DMS153 (cell line): ENCODE results near the gene PAPPA2.
A peak's percentile ranks its signal among the peaks of the same experiment; 100 is the strongest.
"Not testable (repeated sequence)": the region's sequence is repeated elsewhere in the genome, so short reads cannot be mapped to it uniquely, and the experiment has no call there.

Experiments used
- DNase-seq: peaks from one replicate; lab custom pipeline; 2025; lab: John Stamatoyannopoulos, UW

PAPPA2 gene

DNA sequence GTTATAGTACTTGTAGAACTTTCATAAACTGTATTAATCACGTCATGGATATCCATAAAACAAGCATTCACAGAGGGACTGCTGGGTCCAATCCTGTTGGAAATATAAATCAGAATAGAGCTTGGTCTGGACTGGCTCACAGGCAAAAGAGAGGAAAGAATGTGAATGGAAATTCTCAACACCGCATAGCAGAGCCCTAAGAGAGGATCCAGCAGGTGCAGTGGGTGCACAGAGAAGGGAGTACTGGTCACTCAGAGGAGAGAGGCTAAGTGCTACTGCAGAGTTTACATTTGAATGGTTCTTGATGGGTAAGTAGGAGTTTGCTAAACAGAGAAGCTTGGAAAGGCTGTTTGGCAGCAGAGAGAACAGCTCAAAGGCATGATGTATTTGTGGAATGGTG is 231.7 kb downstream of the PAPPA2 start:
- no peak for DNase-seq

DNA sequence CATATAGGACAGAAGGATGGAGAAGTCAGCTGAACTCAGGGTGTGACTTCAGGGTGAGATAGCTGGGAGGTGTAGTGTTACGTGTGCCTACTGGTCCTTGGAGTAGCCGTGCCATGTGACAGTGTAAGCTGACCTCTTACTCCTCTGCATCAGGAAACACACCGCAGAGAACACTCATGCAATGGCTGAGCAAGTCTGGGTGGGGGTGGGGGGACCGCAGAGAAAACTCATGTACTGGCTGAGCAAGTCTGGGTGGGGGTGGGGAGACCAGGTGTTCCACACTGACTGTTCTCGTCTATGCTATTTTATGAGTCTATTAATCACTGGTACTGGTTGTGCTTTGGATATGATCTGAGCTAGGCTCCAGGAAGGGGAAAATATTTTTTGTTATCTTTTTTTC is 233.1 kb downstream of the PAPPA2 start:
- DNase-seq, result peak; percentile 99

DNA sequence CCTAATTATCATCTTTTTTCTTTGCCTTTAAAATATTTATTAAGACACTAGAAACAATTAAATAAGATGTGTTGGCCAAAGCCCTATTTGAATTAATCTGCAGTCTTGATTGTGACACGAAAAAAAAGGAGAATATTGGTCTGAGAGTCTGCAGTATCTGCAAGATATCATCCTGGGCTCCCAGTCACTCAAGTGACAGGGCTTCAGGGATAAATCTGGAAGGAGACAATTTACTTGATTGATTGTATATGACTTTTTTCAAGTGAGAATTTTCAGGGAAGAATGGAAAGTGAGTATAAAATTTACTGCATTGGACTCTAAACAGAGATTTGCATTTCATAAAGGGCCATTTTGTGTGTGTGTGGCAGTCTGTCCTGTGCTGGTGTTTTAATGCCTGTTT is 233.7 kb downstream of the PAPPA2 start:
- DNase-seq, result no peak

DNA sequence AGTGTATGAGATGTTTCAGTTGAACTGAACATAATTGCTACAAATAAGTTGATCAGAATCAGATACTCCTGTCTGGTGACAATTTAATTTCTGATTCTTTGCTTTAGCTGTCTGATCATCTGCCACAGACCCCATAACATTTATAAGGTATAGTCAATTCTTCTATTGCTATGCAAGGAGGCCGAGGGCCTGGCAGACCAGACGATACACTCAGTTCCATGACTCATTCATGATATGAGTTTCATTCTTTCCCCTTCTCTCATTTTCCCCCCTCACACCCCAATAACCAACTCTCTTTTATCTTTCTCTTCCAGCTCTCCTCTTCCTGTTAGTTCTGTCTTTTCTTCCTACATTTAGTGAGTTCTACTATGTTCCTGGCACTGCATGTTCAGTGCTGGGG is 236.8 kb downstream of the PAPPA2 start:
- no peak for DNase-seq

DNA sequence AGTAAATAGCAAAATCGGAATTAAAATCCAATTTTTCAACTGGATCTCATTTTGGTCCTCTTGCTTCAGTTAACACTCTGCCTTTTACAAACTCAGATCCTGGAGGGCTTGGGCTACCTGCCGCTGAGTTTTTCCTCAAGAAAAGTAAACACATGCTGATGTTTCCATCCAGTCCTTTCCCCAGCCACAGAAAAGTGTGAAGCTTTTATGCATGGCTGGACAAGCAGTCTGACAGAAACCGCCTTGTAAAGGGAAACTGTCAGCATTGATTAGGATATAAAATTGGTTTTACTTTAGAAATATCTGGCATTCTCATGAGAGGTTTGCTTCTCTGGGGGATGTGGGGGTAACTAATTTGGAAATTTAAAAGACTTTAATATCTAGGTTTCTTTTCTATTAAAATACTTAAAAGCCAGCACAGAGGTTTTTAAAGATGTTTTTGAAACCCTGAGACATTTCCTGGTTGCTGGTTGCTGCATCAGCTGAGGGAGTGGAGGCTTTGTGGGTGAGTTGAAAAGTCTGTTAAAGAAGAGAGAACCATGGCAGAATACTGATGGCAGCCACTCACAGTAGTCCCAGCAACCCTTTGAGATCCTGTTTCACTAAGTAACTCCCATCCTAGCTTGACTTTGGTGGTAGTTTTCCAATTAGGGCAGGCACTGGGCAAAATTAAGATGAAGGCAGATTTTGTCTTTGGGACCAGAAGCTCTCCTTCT is 238.3 kb downstream of the PAPPA2 start:
- no peak for DNase-seq

DNA sequence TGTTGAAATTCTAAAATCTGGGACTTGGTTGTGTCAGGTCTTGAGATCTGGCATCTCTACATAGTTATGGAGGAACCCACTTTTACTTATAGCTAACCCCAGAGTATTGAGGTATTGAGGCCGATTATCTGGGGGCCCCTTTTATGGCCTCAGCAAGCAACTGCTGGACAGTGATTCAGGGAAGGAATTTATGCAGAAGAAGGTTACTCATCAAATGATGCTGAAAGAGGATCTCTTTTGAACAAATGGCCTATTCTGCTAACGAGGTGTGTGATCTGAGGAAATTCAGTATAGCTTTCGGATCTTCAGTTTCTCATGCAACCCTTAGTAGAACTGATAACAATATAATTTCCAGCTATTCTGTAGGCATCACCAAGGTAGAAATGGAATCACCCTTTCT is 239.9 kb downstream of the PAPPA2 start:
- no peak for DNase-seq

DNA sequence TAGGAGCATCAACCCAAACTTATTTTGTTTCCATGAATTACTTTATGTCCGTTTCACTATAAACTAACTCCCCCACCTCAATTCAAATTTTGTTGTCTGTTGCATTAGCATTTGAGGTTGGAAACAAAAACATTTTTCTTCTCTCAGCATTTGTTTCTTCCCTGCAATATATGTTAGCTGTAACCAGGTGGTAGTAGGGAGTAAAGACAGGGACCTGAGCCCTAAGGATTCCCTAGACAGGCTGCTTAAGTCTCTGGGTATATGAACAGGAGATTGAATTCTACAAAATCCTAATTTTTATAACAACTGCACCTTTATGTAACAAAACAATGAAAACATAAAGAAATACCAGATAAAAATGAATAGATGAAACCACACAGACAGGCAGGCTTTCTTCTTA is 242.6 kb downstream of the PAPPA2 start:
- DNase-seq, result no peak

DNA sequence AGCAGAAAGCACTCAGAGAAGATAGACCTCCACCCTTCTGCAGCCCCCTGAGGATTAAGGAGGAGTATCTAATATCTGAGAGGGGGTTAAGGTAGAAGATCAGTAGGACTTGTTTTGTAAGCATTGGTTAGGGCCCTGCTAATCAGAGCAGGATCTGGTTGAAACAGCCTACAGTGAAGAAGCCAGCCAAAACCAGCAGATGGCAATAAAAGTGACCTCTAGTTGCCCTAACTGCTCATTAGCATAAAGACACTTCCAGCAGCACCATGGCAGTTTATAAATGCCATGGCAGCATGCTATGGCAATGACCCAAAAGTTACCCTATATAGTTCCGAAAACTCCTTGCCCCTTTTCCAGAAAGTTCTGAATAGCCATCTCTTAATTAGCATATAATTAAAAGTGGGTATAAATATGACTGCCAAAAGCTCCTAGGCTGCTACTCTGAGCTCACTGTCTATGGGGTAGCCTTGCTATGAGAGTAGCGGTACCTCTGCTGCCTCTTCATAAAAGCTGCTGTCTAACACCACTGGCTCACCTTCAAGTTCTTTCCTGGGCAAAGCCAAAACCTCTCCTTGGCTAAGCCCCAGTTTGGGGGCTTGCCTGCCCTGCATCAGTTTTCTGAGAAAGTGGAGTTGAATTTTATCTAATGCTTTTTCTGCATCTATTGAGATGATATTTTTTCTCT is 254.2 kb downstream of the PAPPA2 start:
- peak; percentile 26 for DNase-seq

DNA sequence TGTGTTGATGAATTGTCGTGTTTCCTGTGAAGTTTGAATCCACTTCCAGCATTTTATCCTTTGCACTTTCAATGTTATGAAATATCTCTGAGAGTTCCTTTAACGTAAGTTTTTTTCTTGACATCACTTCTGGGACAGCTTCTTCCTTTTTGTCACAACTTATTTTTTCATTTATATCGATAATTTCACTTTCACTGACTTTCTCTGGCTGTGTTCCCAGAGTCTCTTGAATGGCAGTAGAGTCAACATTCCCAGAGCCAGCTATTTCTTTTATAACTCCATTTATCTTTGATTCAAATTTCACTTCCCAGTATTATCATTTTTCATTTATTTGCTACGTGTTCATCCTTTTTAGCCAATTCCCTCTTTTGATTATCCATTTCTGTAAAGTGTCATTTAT is 256.5 kb downstream of the PAPPA2 start:
- DNase-seq, result no peak

DNA sequence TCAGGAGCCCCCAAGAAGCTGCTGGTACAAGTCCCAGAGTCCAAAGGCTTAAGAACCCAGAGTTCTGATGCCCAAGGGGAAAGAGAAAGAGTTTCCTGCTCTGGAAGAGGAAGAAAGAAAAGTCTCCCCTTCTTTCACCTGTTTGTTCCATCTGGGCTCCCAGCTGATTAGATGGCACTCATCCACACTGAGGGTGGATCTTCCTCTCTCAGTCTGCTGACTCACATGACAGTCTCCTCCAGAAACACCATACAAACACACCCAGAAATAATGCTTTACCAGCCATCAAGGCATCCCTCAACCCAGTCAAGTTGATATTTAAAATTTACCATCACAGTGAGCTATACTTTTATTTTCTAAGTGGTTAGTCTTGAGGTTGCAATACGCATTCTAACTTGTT is 257.9 kb downstream of the PAPPA2 start:
- no peak for DNase-seq

DNA sequence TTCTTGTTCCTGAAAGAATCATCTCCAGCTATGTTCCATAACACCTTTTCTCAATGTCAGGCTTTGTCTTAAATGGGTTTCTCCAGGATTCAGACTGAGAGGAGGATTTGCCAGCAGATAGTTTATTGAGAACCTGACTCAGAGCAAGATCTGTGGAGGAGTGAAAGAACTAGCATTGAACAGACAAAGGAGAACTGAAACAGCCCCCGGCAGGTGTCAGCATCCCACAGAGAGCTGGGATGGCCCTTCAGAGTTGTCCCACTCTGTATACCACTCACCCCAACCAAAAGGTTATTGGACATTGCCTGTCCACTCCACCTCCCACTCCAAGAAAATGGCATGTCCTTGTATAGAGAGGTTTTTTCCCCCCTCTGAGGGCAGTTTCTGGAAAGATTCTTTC is 270.7 kb downstream of the PAPPA2 start:
- DNase-seq, result no peak

DNA sequence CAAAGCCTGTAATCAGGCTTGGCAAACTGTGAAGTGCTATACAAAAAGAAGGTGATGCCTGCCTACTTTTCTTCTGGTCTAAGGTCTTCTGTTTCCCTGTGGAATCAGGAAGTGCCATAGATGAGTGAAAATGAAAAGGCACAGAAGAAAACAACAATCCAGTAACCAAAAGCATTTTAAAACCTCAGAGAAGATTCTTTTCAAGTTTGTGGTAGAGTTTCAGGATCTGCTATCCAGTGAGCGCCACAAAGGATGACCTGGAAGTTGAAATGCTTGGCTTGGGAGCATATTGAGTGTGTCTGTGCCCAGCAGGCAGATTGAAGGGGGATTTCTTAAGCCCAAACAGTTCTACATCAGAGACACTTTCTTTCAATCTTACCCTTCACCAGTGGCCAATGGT is 272.2 kb downstream of the PAPPA2 start:
- DNase-seq, result no peak

DNA sequence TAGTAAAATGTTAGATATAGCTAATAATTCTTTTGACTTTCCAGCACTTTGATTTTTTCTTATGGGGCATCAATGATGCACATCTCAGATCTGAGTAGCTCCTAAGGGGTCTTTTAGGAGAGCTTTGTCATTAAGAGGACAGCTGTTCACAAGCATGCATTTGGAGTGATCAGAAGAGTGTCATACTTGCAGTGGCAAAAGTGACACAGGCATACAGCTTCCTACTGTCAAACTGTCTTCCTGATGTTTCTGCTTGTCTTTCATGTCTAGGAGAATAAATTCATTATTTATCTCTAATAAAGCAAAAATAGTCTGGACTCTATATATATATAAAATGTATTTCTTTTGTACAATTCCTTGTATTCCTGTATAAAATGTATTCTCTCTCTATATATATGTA is 273.0 kb downstream of the PAPPA2 start:
- no peak for DNase-seq

DNA sequence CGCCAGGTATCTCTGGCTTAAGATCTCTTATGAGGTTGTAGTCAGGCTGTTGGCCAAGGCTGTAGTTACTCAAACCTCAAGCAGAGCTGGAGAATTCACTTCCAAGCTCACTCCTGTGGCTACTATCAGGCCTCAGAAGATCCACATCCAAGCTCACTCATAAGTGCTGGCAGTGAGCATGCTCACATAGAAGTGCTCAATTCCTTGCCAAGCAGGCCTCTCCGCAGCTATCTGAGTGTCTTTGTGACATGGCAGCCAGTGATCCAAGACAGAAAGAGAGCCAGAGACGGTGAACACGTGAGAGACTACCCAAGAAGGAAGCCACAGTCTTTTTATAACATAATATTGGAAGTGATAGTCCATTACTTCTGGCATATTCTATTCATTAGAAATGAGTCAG is 278.2 kb downstream of the PAPPA2 start:
- no peak for DNase-seq

DNA sequence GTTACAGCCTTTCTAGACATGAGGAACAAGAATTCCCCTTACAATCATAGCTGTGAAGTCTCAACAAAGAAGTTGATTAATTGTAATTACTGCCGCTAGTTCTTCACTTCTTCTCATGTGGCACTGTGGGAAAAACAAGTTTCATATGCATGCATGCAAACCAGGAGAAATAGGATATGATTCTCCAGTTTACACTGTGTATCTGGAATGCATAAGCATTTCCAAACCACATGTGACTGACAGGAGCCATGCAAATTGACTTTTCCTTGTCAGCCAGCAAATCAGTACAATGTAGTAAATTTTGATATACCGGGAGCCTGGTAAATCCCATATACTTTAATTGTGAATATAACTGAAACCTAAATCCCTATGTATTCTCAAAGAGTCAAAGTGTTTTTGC is 279.3 kb downstream of the PAPPA2 start:
- no peak for DNase-seq

DNA sequence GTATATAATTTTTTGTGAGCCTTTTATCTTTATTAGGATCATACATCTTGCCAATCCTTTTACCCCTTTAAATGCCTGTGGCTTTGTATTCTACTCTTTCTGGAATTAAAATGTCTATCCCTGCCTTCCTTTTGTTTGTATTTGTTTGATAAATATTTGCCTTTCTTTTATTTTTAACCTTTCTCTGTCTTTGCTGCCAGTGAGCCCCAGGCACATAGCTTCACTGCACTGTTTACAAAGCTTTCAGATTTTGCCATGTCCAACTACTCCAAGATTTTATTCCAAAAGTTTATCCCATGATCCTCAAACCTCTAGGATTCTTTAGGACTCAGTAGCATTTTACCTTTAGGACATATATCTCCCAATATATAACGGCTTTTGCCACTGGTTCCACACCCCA is 281.2 kb downstream of the PAPPA2 start:
- no peak for DNase-seq

DNA sequence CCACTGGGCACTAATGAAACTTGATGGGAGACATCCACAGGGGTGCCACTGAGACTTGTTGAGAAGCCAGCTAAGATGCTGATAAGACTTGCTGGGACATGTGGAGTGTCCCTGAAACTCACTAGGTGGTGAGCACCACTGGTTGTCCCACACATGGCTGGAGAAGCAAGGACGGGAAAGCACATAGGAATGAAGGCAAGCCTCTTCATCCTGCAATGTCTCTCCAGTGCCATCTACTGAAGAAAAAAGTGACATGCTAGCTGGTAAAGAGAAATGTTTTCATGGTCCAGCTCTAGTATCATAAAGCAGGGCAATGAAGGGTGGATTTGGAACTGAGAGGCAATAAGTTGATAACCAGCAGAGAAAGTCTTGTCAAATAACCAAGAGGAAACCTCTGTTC is 283.0 kb downstream of the PAPPA2 start:
- DNase-seq, result peak; percentile 17

DNA sequence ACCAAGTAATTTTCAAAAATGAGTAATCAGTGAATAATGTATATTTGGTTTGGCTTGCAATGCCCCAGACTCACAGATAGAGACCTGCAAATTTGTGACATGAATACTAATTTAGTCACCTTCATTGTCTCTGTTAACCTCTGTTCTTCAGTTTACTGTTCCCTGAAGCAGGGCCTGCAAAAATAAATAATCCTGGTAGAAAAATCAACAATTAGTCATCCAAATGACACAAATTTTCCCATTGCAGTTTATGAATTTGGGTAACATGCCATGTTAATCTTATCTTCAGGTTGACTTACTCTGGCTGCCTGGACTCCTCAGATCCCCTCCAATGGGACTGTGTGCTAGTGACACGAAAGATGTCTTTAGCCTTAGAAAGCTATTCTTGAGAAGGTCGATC is 289.5 kb downstream of the PAPPA2 start:
- DNase-seq, result no peak

DNA sequence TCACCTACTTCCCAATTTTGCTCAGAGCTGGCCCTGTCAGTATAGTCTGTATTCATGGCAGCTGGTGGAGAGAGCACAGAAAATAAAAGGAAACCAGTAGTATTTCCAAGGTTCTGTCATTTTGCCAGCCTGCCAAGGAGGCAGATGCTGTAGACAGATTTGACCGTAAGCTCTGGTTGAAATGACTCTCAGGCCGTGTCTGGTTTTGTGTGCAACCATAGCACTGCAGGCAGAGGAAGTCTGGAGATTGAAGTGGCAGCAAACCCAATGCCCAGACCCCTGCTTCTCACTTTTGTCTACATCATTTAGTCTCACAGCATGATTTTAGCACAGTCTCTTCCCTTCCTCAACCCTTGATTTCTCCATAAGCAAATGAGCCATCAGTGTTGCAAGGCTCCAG is 291.7 kb downstream of the PAPPA2 start:
- no peak for DNase-seq

DNA sequence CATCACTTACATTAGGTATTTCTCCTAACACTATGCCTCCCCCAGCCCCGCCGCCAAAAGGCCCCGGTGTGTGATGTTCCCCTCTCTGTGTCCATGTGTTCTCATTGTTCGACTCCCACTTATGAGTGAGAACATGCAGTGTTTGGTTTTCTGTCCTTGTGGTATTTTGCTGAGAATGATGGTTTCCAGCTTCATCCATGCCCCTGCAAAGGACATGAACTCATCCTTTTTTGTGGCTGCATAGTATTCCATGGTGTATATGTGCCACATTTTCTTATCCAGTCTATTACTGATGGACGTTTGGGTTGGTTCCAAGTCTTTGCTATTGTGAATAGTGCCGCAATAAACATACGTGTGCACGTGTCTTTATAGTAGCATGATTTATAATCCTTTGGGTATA is 293.8 kb downstream of the PAPPA2 start:
- DNase-seq, result not testable (repeated sequence)

DNA sequence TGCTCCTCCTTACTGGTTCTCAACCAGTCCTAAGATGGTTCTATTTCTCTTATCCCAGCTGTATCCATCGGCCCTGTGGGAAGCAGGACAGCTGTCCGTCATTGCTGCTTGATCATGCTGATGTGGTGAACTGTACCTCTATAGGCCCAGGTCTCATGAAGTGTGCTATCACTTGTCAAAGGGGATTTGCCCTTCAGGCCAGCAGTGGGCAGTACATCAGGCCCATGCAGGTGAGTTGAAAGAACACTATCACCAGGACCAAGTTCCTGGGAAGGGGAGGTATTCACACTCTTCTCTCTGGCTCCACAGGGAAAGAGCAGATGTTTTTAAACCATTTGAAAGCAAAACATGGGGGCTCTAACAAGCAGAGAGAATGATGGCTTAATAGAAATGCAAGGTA is 302.6 kb downstream of the PAPPA2 start:
- DNase-seq, result no peak

DNA sequence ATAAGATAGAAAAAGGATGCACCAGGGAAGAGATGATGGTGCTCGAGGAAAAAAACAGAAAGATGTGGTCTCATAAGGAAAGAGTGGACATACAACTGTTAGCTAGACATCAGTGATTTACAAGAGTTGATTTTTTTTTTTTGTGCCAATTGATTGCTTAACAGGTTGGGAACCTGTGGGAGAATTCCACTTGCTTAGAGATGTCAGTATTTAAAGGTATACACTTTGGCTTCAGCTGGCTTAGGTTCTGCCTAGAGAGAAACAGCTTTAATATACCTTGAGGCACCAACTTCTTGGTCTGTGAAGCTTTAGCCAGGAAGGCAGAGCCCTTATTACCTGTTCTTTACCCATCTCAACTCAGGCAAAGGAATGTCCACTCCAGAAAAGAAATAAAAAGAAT is 303.8 kb downstream of the PAPPA2 start:
- no peak for DNase-seq

DNA sequence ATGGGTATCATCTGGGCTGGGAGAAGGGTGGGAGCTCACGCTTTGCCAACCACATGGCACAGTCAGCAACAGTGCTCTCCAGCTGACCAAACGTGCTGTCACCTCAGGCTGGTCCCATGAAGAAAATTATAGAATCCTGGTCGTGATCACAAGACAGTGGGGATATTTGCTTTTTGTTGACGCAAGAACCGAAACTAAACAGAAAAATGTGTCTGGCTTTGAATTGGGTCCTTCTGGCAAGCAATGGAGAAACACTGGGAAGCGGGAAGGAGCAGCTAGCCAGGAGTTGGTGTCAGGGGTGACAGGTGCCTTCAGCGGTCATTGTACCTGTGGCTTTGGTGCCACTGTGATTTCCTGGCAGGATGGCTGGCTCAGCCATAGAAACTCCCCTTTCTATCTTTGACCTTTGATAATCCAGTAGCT is 304.8 kb downstream of the PAPPA2 start:
- no peak for DNase-seq

DNA sequence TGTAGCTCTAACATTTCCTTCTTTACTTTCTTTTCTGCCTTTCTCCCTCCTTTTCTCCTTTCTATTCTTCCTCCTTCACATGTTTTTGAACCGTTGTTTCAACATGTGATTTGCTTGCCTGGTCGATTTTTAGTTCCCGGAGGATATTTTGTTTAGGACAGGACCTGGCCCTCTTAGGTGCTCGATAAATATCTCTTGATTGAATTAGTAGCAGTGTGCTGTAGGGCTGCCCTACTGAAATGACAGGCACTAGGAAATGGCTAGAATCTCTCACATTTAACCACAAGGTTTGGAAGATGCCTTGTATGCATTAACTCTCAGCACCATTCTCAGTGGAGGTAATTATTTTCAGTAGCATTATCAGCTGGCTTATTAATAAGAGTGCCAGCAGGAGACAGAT is 305.6 kb downstream of the PAPPA2 start:
- no peak for DNase-seq
